Small intestine (tissue), 7 donors: ENCODE data around the gene RIPPLY3. TPM values are rescaled to one million over a fixed set of nuclear protein-coding genes. Genes with fewer than 3 reads are reported as not detected.
A peak's percentile ranks its signal among the peaks of the same experiment; 100 is the strongest.

Experiments used
- DNase-seq, 2 donors: peaks; one replicate each; pipeline versions ENCODE4 v3.0.0 to v3.0.0-alpha.2; 2013
- FAIRE-seq: peaks from 2 replicates; lab custom pipeline; 2012; peaks lifted over from hg19 to GRCh38; lab: Jason Lieb, UNC
- H3K27ac ChIP-seq, 3 donors: one replicate each; pipeline ENCODE4 v1.5.1; 2013; ENCODE audit warnings: low read length in 2 of 3, mild to moderate bottlenecking in 2 of 3, control low read depth in 1 of 3, inconsistent platforms in 1 of 3, low read depth in 1 of 3, moderate library complexity in 1 of 3
- H3K27me3 ChIP-seq, 3 donors: one replicate each; pipeline ENCODE4 v1.6.1; 2013; ENCODE audit warnings: low read length in 3 of 3, inconsistent platforms in 1 of 3; ENCODE audit not compliant: control insufficient read depth in 3 of 3, insufficient read depth in 3 of 3
- H3K36me3 ChIP-seq, 3 donors: one replicate each; pipeline ENCODE4 v1.6.1; 2013; ENCODE audit warnings: low read length in 3 of 3, inconsistent platforms in 1 of 3, low read depth in 1 of 3, mild to moderate bottlenecking in 1 of 3, moderate library complexity in 1 of 3; ENCODE audit not compliant: control insufficient read depth in 3 of 3, insufficient read depth in 2 of 3
- H3K4me1 ChIP-seq, 3 donors: one replicate each; pipeline ENCODE4 v1.6.1; 2013; ENCODE audit warnings: low read length in 2 of 3, inconsistent platforms in 1 of 3, low read depth in 1 of 3, mild to moderate bottlenecking in 1 of 3, moderate library complexity in 1 of 3; ENCODE audit not compliant: control insufficient read depth in 3 of 3, insufficient read depth in 2 of 3
- H3K4me3 ChIP-seq, 3 donors: one replicate each; pipeline ENCODE4 v1.5.1; 2013; ENCODE audit warnings: low read length in 3 of 3, control low read depth in 1 of 3, inconsistent platforms in 1 of 3, low read depth in 1 of 3, mild to moderate bottlenecking in 1 of 3, moderate library complexity in 1 of 3
- H3K9me3 ChIP-seq, 2 donors: one replicate each; pipeline ENCODE4 v1.6.1; 2013; ENCODE audit warnings: low read depth in 1 of 2, low read length in 1 of 2; ENCODE audit not compliant: control insufficient read depth in 2 of 2, insufficient read depth in 1 of 2
- WGBS, 3 donors: extraction: QIAGEN DNeasy Blood & Tissue Kit; methylation state at CpG; one replicate each; pipeline ENCODE4 v1.1.7; 2013; 5-methylcytosine and 5-hydroxymethylcytosine counted together
- polyA plus RNA-seq, 4 donors: library from polyadenylated mRNA; stranded (reverse) in 3 of 4; unstranded in 1 of 4; fragments of 200-250 nt in 3 of 4; fragments of 120-200 nt in 1 of 4; gene quantifications; one replicate each; pipeline versions ENCODE4 v1.2.1 to v1.2.3, GENCODE V29; 2013
- donor health status: healthy with polysubstance abuse.
- donor health status: control.
- donor health status: control.
- donor health status: Bipolar disorder and iron deficiency.
- donor health status: healthy.

Gene RIPPLY3
- polyA plus RNA-seq, 4 donors: 0.07 to 0.21 TPM; not detected in 2

GRCh38 chr21:37055271-37055855, 48.9 kb downstream of the RIPPLY3 start:
- no peak for DNase-seq
- Histone ChIP-seq H3K9me3 (peaks cover 0 to 3% of the 10 kb centered on the region in 2 donors), H3K36me3 (no peaks in the 10 kb centered on the region), H3K4me3 (no peak overlapping the region), H3K4me1 (peaks cover 0 to 4% (median 0%) of the 10 kb centered on the region in 3 donors), H3K27ac (no peak overlapping the region), H3K27me3 (no peaks in the 10 kb centered on the region)
- FAIRE-seq: no peak
- WGBS, 3 donors: 84 to 87% (median 85%) methylated on average over 2 of the region's 2 CpGs

- peaks cover 0 to 3% of the 10 kb centered on the region in 2 donors for H3K9me3 ChIP-seq
- FAIRE-seq (no peak), DNase-seq (no peak)
- H3K27me3 ChIP-seq: no peaks in the 10 kb centered on the region
- H3K4me3 ChIP-seq: no peak overlapping the region
- peaks cover 0 to 8% (median 0%) of the 10 kb centered on the region in 3 donors for H3K4me1 ChIP-seq
- 92 to 99% (median 95%) methylated on average over 7 of the region's 7 CpGs for WGBS, 3 donors
- no peaks in the 10 kb centered on the region for H3K36me3 ChIP-seq
- H3K27ac ChIP-seq: no peak overlapping the region
Measured at GRCh38 chr21:37057614-37058013, 51.1 kb downstream of the RIPPLY3 start.

- 44 to 68% (median 56%) methylated on average over 2 of the region's 2 CpGs for WGBS, 3 donors
Measured at GRCh38 chr21:37058261-37058660, 51.8 kb downstream of the RIPPLY3 start.

GRCh38 chr21:37059181-37059580, 52.7 kb downstream of the RIPPLY3 start:
- WGBS, 3 donors: 59 to 60% (median 60%) methylated on average over 5 of the region's 5 CpGs
- DNase-seq: no peak
- no peak for FAIRE-seq

More at GRCh38 chr21:37058261-37058660, 51.8 kb downstream of the RIPPLY3 start:
- H3K9me3 ChIP-seq: peaks cover 0 to 3% of the 10 kb centered on the region in 2 donors
- H3K4me1 ChIP-seq: peaks cover 0 to 8% (median 0%) of the 10 kb centered on the region in 3 donors
- no peaks in the 10 kb centered on the region for H3K27me3 ChIP-seq
- no peak overlapping the region for H3K4me3 ChIP-seq
- FAIRE-seq: no peak
- H3K36me3 ChIP-seq: no peaks in the 10 kb centered on the region
- no peak overlapping the region for H3K27ac ChIP-seq
- DNase-seq: no peak

GRCh38 chr21:37060296-37060695, 53.8 kb downstream of the RIPPLY3 start:
- H3K27ac ChIP-seq: peak overlapping the region in 2 of 3 donors; percentile 38 to 43
- no peaks in the 10 kb centered on the region for H3K27me3 ChIP-seq
- peaks cover 0 to 8% (median 0%) of the 10 kb centered on the region in 3 donors for H3K4me1 ChIP-seq
- DNase-seq (peak; percentile 58 to 88), FAIRE-seq (no peak)
- peaks cover 0 to 4% (median 0%) of the 10 kb centered on the region in 3 donors for H3K36me3 ChIP-seq
- WGBS, 3 donors: 63 to 96% (median 77%) methylated on average over 1 of the region's 1 CpG
- peaks cover 0 to 3% of the 10 kb centered on the region in 2 donors for H3K9me3 ChIP-seq
- H3K4me3 ChIP-seq: no peak overlapping the region

More at GRCh38 chr21:37059181-37059580, 52.7 kb downstream of the RIPPLY3 start:
- Histone ChIP-seq H3K36me3 (no peaks in the 10 kb centered on the region), H3K4me1 (peaks cover 0 to 8% (median 0%) of the 10 kb centered on the region in 3 donors), H3K27ac (no peak overlapping the region), H3K27me3 (no peaks in the 10 kb centered on the region), H3K4me3 (no peak overlapping the region), H3K9me3 (peaks cover 0 to 3% of the 10 kb centered on the region in 2 donors)

GRCh38 chr21:37061926-37062592, 55.6 kb downstream of the RIPPLY3 start:
- H3K27me3 ChIP-seq: no peaks in the 10 kb centered on the region
- WGBS, 3 donors: 83 to 88% (median 83%) methylated on average over 7 of the region's 7 CpGs
- FAIRE-seq (no peak), DNase-seq (no peak)
- H3K4me3 ChIP-seq: no peak overlapping the region
- H3K9me3 ChIP-seq: no peaks in the 10 kb centered on the region
- H3K4me1 ChIP-seq: peaks cover 0 to 8% (median 0%) of the 10 kb centered on the region in 3 donors
- H3K27ac ChIP-seq: no peak overlapping the region
- H3K36me3 ChIP-seq: peaks cover 0 to 4% (median 0%) of the 10 kb centered on the region in 3 donors

GRCh38 chr21:37062593-37062935, 56.1 kb downstream of the RIPPLY3 start:
- no peak for DNase-seq
- Histone ChIP-seq H3K4me1 (peaks cover 0 to 8% (median 0%) of the 10 kb centered on the region in 3 donors), H3K4me3 (no peak overlapping the region), H3K36me3 (peaks cover 0 to 4% (median 0%) of the 10 kb centered on the region in 3 donors), H3K27ac (no peak overlapping the region), H3K9me3 (no peaks in the 10 kb centered on the region), H3K27me3 (no peaks in the 10 kb centered on the region)
- FAIRE-seq: no peak
- 82 to 91% (median 89%) methylated on average over 6 of the region's 6 CpGs for WGBS, 3 donors

GRCh38 chr21:37063433-37063832, 56.9 kb downstream of the RIPPLY3 start:
- peaks cover 0 to 8% (median 0%) of the 10 kb centered on the region in 3 donors for H3K4me1 ChIP-seq
- peaks cover under 1 to 4% (median 3%) of the 10 kb centered on the region in 3 donors for H3K36me3 ChIP-seq
- H3K9me3 ChIP-seq: peaks cover 0 to under 1% of the 10 kb centered on the region in 2 donors
- H3K4me3 ChIP-seq: no peak overlapping the region
- H3K27ac ChIP-seq: no peak overlapping the region
- DNase-seq: no peak
- 65 to 87% (median 67%) methylated on average over 1 of the region's 1 CpG for WGBS, 3 donors
- no peak for FAIRE-seq
- no peaks in the 10 kb centered on the region for H3K27me3 ChIP-seq
